HEK293 (cell line): ENCODE results near the gene IPCEF1.

Source experiments
- CTCF ChIA-PET: fragments of 350-600 bp; formaldehyde crosslinking; extraction: SDS; loops from one replicate; lab custom pipeline; 2021; ENCODE audit warnings: antibody characterized with exemption; lab: Yijun Ruan, JAX
- POLR2A ChIA-PET: fragments of 300-600 bp; formaldehyde crosslinking; extraction: SDS; loops from one replicate; lab custom pipeline; 2020; ENCODE audit warnings: antibody characterized with exemption, inconsistent platforms; lab: Yijun Ruan, JAX
- H3K27ac ChIP-seq: fragments of 200-500 bp; sonication (Bioruptor generic); 2 replicates; pipeline ENCODE4 v1.5.1; 2014; ENCODE audit warnings: low read depth, low read length, control low read depth, inconsistent platforms; ENCODE audit errors: extremely low read depth
- H3K36me3 ChIP-seq, 2 experiments: fragments of 200-500 bp in 1 of 2; sonication (Bioruptor generic) in 1 of 2; 1 replicate in 1 of 2; 2 replicates in 1 of 2; pipeline ENCODE4 v1.5.1; 2014 to 2017; ENCODE audit warnings: inconsistent platforms in 2 of 2, low read length in 2 of 2; ENCODE audit not compliant: control insufficient read depth in 2 of 2, insufficient read depth in 1 of 2
- H3K4me1 ChIP-seq: fragments of 200-500 bp; sonication (Bioruptor generic); 2 replicates; pipeline ENCODE4 v1.5.1; 2014; ENCODE audit warnings: mild to moderate bottlenecking, low read length, inconsistent platforms; ENCODE audit not compliant: control insufficient read depth, insufficient read depth
- H3K4me3 ChIP-seq: 2 replicates; pipeline ENCODE4 v1.5.1; 2011; ENCODE audit warnings: low read depth, mild to moderate bottlenecking, control low read depth, low read length, moderate library complexity
- H3K9me3 ChIP-seq: fragments of 200-500 bp; sonication (Bioruptor generic); 2 replicates; pipeline ENCODE4 v1.5.1; 2014; ENCODE audit warnings: low read depth, low read length, inconsistent platforms; ENCODE audit not compliant: control insufficient read depth, insufficient read depth
- BCL11A ChIP-seq: fragments of 450-650 bp; formaldehyde crosslinking; IDR thresholded peaks from 2 replicates; pipeline ENCODE4 v1.5.1; 2016; ENCODE audit warnings: low read depth, missing biosample characterization, missing genetic modification characterization
- REST ChIP-seq: fragments of 450-650 bp; formaldehyde crosslinking; IDR thresholded peaks from 2 replicates; pipeline ENCODE4 v1.5.1; 2016; ENCODE audit warnings: missing biosample characterization, missing genetic modification characterization
- SALL2 ChIP-seq: fragments of 450-650 bp; formaldehyde crosslinking; IDR thresholded peaks from 2 replicates; pipeline ENCODE4 v1.5.0; 2017; ENCODE audit warnings: missing biosample characterization, mild to moderate bottlenecking, missing genetic modification characterization, borderline replicate concordance
- SETDB1 ChIP-seq: IDR thresholded peaks from one replicate; pipeline ENCODE4 v1.6.1; 2017; ENCODE audit warnings: mild to moderate bottlenecking, low read length, moderate library complexity, mixed read lengths; ENCODE audit not compliant: insufficient read length
- WT1 ChIP-seq: fragments of 450-650 bp; formaldehyde crosslinking; IDR thresholded peaks from 2 replicates; pipeline ENCODE4 v1.5.1; 2016; ENCODE audit warnings: missing biosample characterization, missing genetic modification characterization
- ZBTB11 ChIP-seq: fragments of 450-650 bp; formaldehyde crosslinking; conservative IDR thresholded peaks from 2 replicates; pipeline ENCODE4 v1.5.1; 2016; ENCODE audit warnings: low read depth, missing biosample characterization, missing genetic modification characterization
- ZBTB17 ChIP-seq: fragments of 450-650 bp; formaldehyde crosslinking; IDR thresholded peaks from 2 replicates; pipeline ENCODE4 v1.5.1; 2016; ENCODE audit warnings: missing biosample characterization, missing genetic modification characterization
- ZBTB7A ChIP-seq: fragments of 450-650 bp; formaldehyde crosslinking; IDR thresholded peaks from 2 replicates; pipeline ENCODE4 v1.5.1; 2016; ENCODE audit warnings: low read depth, missing biosample characterization, missing genetic modification characterization
- ZFP41 ChIP-seq: fragments of 450-650 bp; formaldehyde crosslinking; IDR thresholded peaks from 2 replicates; pipeline ENCODE4 v1.5.1; 2016; ENCODE audit warnings: missing biosample characterization, missing genetic modification characterization, borderline replicate concordance
- ZNF311 ChIP-seq: fragments of 450-650 bp; formaldehyde crosslinking; IDR thresholded peaks from 2 replicates; pipeline ENCODE4 v1.5.1; 2017; ENCODE audit warnings: missing biosample characterization, missing genetic modification characterization, borderline replicate concordance
- ZNF335 ChIP-seq: fragments of 450-650 bp; formaldehyde crosslinking; conservative IDR thresholded peaks from 2 replicates; pipeline ENCODE4 v1.5.1; 2016; ENCODE audit warnings: missing biosample characterization, missing genetic modification characterization
- ZNF37A ChIP-seq: fragments of 450-650 bp; IDR thresholded peaks from 2 replicates; pipeline ENCODE4 v1.5.1; 2018; ENCODE audit warnings: missing biosample characterization, missing genetic modification characterization
- ZNF555 ChIP-seq: fragments of 450-650 bp; formaldehyde crosslinking; conservative IDR thresholded peaks from 2 replicates; pipeline ENCODE4 v1.5.1; 2017; ENCODE audit warnings: missing biosample characterization, mild to moderate bottlenecking, missing genetic modification characterization, inconsistent platforms
- ZNF623 ChIP-seq: fragments of 450-650 bp; formaldehyde crosslinking; IDR thresholded peaks from 2 replicates; pipeline ENCODE4 v1.5.1; 2016; ENCODE audit warnings: missing biosample characterization, missing genetic modification characterization
- ZNF704 ChIP-seq: fragments of 450-650 bp; formaldehyde crosslinking; IDR thresholded peaks from 2 replicates; pipeline ENCODE4 v1.5.1; 2016; ENCODE audit warnings: missing biosample characterization, missing genetic modification characterization
- ZXDB ChIP-seq: fragments of 450-650 bp; formaldehyde crosslinking; IDR thresholded peaks from 2 replicates; pipeline ENCODE4 v1.5.1; 2016; ENCODE audit warnings: missing biosample characterization, missing genetic modification characterization

IPCEF1 gene

GRCh38 chr6:154138793-154139192, 217.8 kb downstream of the IPCEF1 start (continued):
- no peak for TF ChIP-seq ZNF311

GRCh38 chr6:154134471-154135147, 222.0 kb downstream of the IPCEF1 start:
- POLR2A ChIA-PET = no interaction called here
- H3K4me3 ChIP-seq = no peak overlapping the region
- H3K27ac ChIP-seq = no peak overlapping the region
- TF ChIP-seq SETDB1 = no peak
- H3K9me3 ChIP-seq = no peaks in the 10 kb centered on the region
- H3K4me1 ChIP-seq = no peaks in the 10 kb centered on the region
- no peaks in the 10 kb centered on the region for H3K36me3 ChIP-seq
- CTCF ChIA-PET = interaction anchor here (1.2 kb wide), 1 partner anchor 21 kb away, joined by 5 read pairs; no protein-coding TSS in a partner anchor

- no peak overlapping the region for H3K4me3 ChIP-seq
- H3K27ac ChIP-seq = no peak overlapping the region
- H3K36me3 ChIP-seq = no peaks in the 10 kb centered on the region
- CTCF ChIA-PET = interaction anchor here (0.6 kb wide), 1 partner anchor 1322 kb away, joined by 3 read pairs; no protein-coding TSS in a partner anchor
- no peaks in the 10 kb centered on the region for H3K4me1 ChIP-seq
- POLR2A ChIA-PET = no interaction called here
- no peaks in the 10 kb centered on the region for H3K9me3 ChIP-seq
- no peak for TF ChIP-seq ZBTB7A (tag by site-specific recombination)
- no peak for TF ChIP-seq ZNF311
- no peak for TF ChIP-seq ZNF37A (tag by site-specific recombination)
- TF ChIP-seq ZNF555 (tag by site-specific recombination) = no peak
- no peak for TF ChIP-seq WT1 (tag by site-specific recombination)
- no peak for TF ChIP-seq REST (tag by site-specific recombination)
- no peak for TF ChIP-seq BCL11A (tag by site-specific recombination)
- TF ChIP-seq ZNF335 (tag by site-specific recombination) = no peak
Measured at GRCh38 chr6:154127657-154128056, 228.9 kb downstream of the IPCEF1 start.

GRCh38 chr6:154125421-154125820, 231.2 kb downstream of the IPCEF1 start:
- Histone ChIP-seq H3K27ac (no peak overlapping the region), H3K4me1 (no peaks in the 10 kb centered on the region), H3K36me3 (no peaks in the 10 kb centered on the region), H3K9me3 (no peaks in the 10 kb centered on the region), H3K4me3 (no peak overlapping the region)
- TF ChIP-seq ZFP41 (tag by site-specific recombination) = no peak
- ChIA-PET CTCF (interaction anchor here (0.6 kb wide), 1 partner anchor 1111 kb away, joined by 5 read pairs; no protein-coding TSS in a partner anchor), POLR2A (no interaction called here)

GRCh38 chr6:154123155-154123956, 233.2 kb downstream of the IPCEF1 start:
- ChIA-PET POLR2A (no interaction called here), CTCF (no interaction called here)
- Histone ChIP-seq H3K27ac (no peak overlapping the region), H3K9me3 (no peaks in the 10 kb centered on the region), H3K36me3 (no peaks in the 10 kb centered on the region), H3K4me1 (no peaks in the 10 kb centered on the region), H3K4me3 (no peak overlapping the region)
- no peak for TF ChIP-seq SALL2 (tag by site-specific recombination)
- TF ChIP-seq ZBTB17 (tag by site-specific recombination) = no peak
- TF ChIP-seq ZNF704 (tag by site-specific recombination) = no peak
- no peak for TF ChIP-seq ZNF623
- TF ChIP-seq ZXDB (tag by site-specific recombination) = no peak
- no peak for TF ChIP-seq ZBTB11
